Spleen (tissue), 7 donors: Measurements from ENCODE around the gene BBX.

ENCODE experiments used
- CTCF ChIP-seq, 11 experiments: fragments of 200-600 bp in 7 of 11; fragments of 450-650 bp in 4 of 11; sonication (generic) in 4 of 11; IDR thresholded peaks in 8 of 11; conservative IDR thresholded peaks in 3 of 11; 1 replicate in 7 of 11; 2 replicates in 4 of 11; pipeline versions ENCODE4 v1.4.0 to v1.8.0; 2016 to 2021; ENCODE audit warnings: antibody characterized with exemption in 11 of 11, inconsistent platforms in 4 of 11, mild to moderate bottlenecking in 1 of 11
- POLR2AphosphoS5 ChIP-seq, 3 donors: sonication (generic); formaldehyde crosslinking; IDR thresholded peaks; one replicate each; pipeline ENCODE4 v1.5.1; 2017; ENCODE audit warnings: antibody characterized with exemption in 3 of 3
- donor health status: DM: no; HTN: no; CAD: no; lungs with moderate emphysema.
- donor health status: DM: no; HTN: no; CAD: no.
- donor health status: DM: no; HTN: no; CAD: no.

- TF ChIP-seq CTCF (IDR thresholded peaks at IDR 0.05 in 8 of 11, conservative IDR thresholded peaks at IDR 0.05 in 3 of 11): no peak
- TF ChIP-seq POLR2AphosphoS5 (IDR thresholded peaks at IDR 0.05): no peak
Measured at GRCh38 chr3:107643038-107643883, 120.5 kb downstream of the BBX start.
